Measurements from ENCODE around the gene CCR5AS.

CCR5AS gene

GRCh38 chr3:46353647-46354410 is 53.0 kb downstream of the CCR5AS start, which contains the start of gene CCR2:
Gene CCR2 (plus strand): TSS chr3:46354111. CDS start chr3:46357528, 3,417 bp downstream.
- Histone ChIP-seq H3K4me3 (no peak within 1 kb of the TSS), H3K27ac (no peak within 1 kb of the TSS), H3K27me3 (replicated peaks; ENCODE audit: insufficient read depth) (peaks cover 4% of the 10 kb centered on the region), H3K36me3 (no peaks in the 10 kb centered on the region), H3K4me1 (replicated peaks) (no peaks in the 10 kb centered on the region), H3K9me3 (no peaks in the 10 kb centered on the region)
- DNase-seq (ENCODE audit: low spot score) = no peak
- intact Hi-C loops (cut with DNase I) = no loop called here
- TF ChIP-seq POLR2A (IDR thresholded peaks at IDR 0.05) (no peak), CTCF (IDR thresholded peaks at IDR 0.05) (no peak), POLR2AphosphoS5 (IDR thresholded peaks at IDR 0.05) (no peak)
- WGBS = 69% methylated on average over 7 of the region's 7 CpGs

- Histone ChIP-seq H3K9me3 (no peaks in the 10 kb centered on the region), H3K36me3 (no peaks in the 10 kb centered on the region), H3K27me3 (replicated peaks; ENCODE audit: insufficient read depth) (peaks cover 4% of the 10 kb centered on the region), H3K4me3 (no peak overlapping the region), H3K27ac (no peak overlapping the region), H3K4me1 (replicated peaks) (no peaks in the 10 kb centered on the region)
- TF ChIP-seq CTCF (IDR thresholded peaks at IDR 0.05) = no peak
- no peak for TF ChIP-seq POLR2AphosphoS5 (IDR thresholded peaks at IDR 0.05)
- no peak for TF ChIP-seq POLR2A (IDR thresholded peaks at IDR 0.05)
- intact Hi-C loops (cut with DNase I) = no loop called here
- whole genome bisulfite sequencing = 84% methylated on average over 4 of the region's 4 CpGs
- no peak for DNase-seq (ENCODE audit: low spot score)
These were observed 53.8 kb downstream of the CCR5AS start for GRCh38 chr3:46353090-46353489.

- Histone ChIP-seq H3K27me3 (replicated peaks; ENCODE audit: insufficient read depth) (peaks cover 4% of the 10 kb centered on the region), H3K4me3 (no peak overlapping the region), H3K9me3 (no peaks in the 10 kb centered on the region), H3K27ac (no peak overlapping the region), H3K4me1 (replicated peaks) (no peaks in the 10 kb centered on the region), H3K36me3 (no peaks in the 10 kb centered on the region)
- WGBS = 90% methylated on average over 3 of the region's 3 CpGs
- intact Hi-C loops (cut with DNase I) = no loop called here
- TF ChIP-seq POLR2A (IDR thresholded peaks at IDR 0.05) = no peak
- no peak for TF ChIP-seq POLR2AphosphoS5 (IDR thresholded peaks at IDR 0.05)
- no peak for TF ChIP-seq CTCF (IDR thresholded peaks at IDR 0.05)
- no peak for DNase-seq (ENCODE audit: low spot score)
These were observed 55.2 kb downstream of the CCR5AS start for GRCh38 chr3:46351646-46352045.

DNA sequence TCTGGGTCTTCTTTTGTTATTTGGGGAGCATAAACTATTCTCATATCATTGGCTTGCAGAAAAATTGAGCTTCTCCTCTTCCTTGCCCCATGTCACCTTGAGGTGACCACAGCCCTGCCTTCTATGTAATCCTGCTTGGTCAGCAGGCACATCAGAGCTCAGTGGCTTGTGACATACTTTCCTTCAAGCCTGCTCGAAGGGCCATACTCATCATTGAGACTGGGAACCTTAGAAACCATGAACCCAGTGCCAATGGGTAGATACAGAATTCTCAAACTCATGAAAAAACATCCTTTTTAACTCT is 56.7 kb downstream of the CCR5AS start:
- Histone ChIP-seq H3K27me3 (replicated peaks; ENCODE audit: insufficient read depth) (peaks cover 4% of the 10 kb centered on the region), H3K36me3 (no peaks in the 10 kb centered on the region), H3K4me1 (replicated peaks) (no peaks in the 10 kb centered on the region), H3K9me3 (no peaks in the 10 kb centered on the region), H3K27ac (no peak overlapping the region), H3K4me3 (no peak overlapping the region)
- 79% methylated on average over 1 of the region's 1 CpG for WGBS
- no peak for DNase-seq (ENCODE audit: low spot score)
- TF ChIP-seq POLR2AphosphoS5 (IDR thresholded peaks at IDR 0.05) (no peak), POLR2A (IDR thresholded peaks at IDR 0.05) (no peak)
- intact Hi-C loops (cut with DNase I) = no loop called here

GRCh38 chr3:46349484-46350261 is 57.2 kb downstream of the CCR5AS start:
- peaks cover 4% of the 10 kb centered on the region for H3K27me3 ChIP-seq (replicated peaks; ENCODE audit: insufficient read depth)
- DNase-seq (ENCODE audit: low spot score) = no peak
- no peaks in the 10 kb centered on the region for H3K36me3 ChIP-seq
- H3K4me1 ChIP-seq (replicated peaks) = no peaks in the 10 kb centered on the region
- H3K9me3 ChIP-seq = no peaks in the 10 kb centered on the region
- 56% methylated on average over 2 of the region's 2 CpGs for WGBS
- intact Hi-C loops (cut with DNase I) = no loop called here
- no peak overlapping the region for H3K27ac ChIP-seq
- TF ChIP-seq POLR2A (IDR thresholded peaks at IDR 0.05) (no peak), CTCF (IDR thresholded peaks at IDR 0.05) (no peak), POLR2AphosphoS5 (IDR thresholded peaks at IDR 0.05) (no peak)
- no peak overlapping the region for H3K4me3 ChIP-seq

Data from prostate gland (tissue), 2 donors.